Thoracic aorta (tissue), 2 donors: Measurements from ENCODE around the gene KIAA1217. TPM values are rescaled to one million over a fixed set of nuclear protein-coding genes. Genes with fewer than 3 reads are reported as not detected.

Experiments
- ATAC-seq: fragments of 150-250 bp; one replicate; pipeline ENCODE4 v1.8.0; 2017; ENCODE audit warnings: low read depth; ENCODE audit not compliant: insufficient number of reproducible peaks, low FRiP score
- DNase-seq: peaks from one replicate; pipeline ENCODE4 v3.0.0-alpha.2; 2020; ENCODE audit warnings: low spot score
- H3K27ac ChIP-seq, 2 donors: fragments of 200-600 bp; sonication (generic); 1 replicate in 1 of 2; 2 replicates in 1 of 2; pipeline ENCODE4 v1.5.1; 2016; ENCODE audit warnings: mild to moderate bottlenecking in 2 of 2, moderate library complexity in 2 of 2
- H3K27me3 ChIP-seq: fragments of 200-600 bp; sonication (generic); replicated peaks from 2 replicates; pipeline ENCODE4 v1.6.0; 2016; ENCODE audit warnings: mild to moderate bottlenecking; ENCODE audit not compliant: insufficient read depth
- H3K36me3 ChIP-seq: fragments of 200-600 bp; sonication (generic); one replicate; pipeline ENCODE4 v1.5.1; 2016
- H3K4me1 ChIP-seq, 2 donors: fragments of 200-600 bp; sonication (generic); 1 replicate in 1 of 2; 2 replicates in 1 of 2; pipeline versions ENCODE4 v1.5.1 to v1.6.0; 2016; ENCODE audit warnings: low read depth in 2 of 2, mild to moderate bottlenecking in 1 of 2; ENCODE audit not compliant: control insufficient read depth in 1 of 2
- H3K4me3 ChIP-seq: fragments of 200-600 bp; sonication (generic); 2 replicates; pipeline ENCODE4 v1.5.1; 2016; ENCODE audit warnings: mild to moderate bottlenecking
- H3K9me3 ChIP-seq: fragments of 200-600 bp; sonication (generic); 2 replicates; pipeline ENCODE4 v1.5.1; 2016
- total RNA-seq, 2 donors: library from RNA; depleted of rRNA; stranded (reverse); fragments of >200 nt; gene quantifications; one replicate each; pipeline versions ENCODE4 v1.1.0 to v1.2.3, GENCODE V29; 2016
- TF ChIP-seq, protein P1 (sequence below): fragments of 200-600 bp; sonication (generic); IDR thresholded peaks from one replicate; pipeline ENCODE4 v1.5.1; 2019; ENCODE audit warnings: antibody characterized with exemption

The KIAA1217 gene
- total RNA-seq, 2 donors from 2014 or later, result 15.2 to 15.6 TPM

GRCh38 chr10:24371396-24371795 is 162.5 kb downstream of the KIAA1217 start:
- no peaks in the 10 kb centered on the region for H3K4me1 ChIP-seq
- DNase-seq, result no peak
- no peaks in the 10 kb centered on the region for H3K36me3 ChIP-seq
- H3K4me3 ChIP-seq, result no peak overlapping the region
- H3K27me3 ChIP-seq, result no peaks in the 10 kb centered on the region
- no peaks in the 10 kb centered on the region for H3K9me3 ChIP-seq
- ATAC-seq, result no peak
- TF ChIP-seq, protein P1, sequence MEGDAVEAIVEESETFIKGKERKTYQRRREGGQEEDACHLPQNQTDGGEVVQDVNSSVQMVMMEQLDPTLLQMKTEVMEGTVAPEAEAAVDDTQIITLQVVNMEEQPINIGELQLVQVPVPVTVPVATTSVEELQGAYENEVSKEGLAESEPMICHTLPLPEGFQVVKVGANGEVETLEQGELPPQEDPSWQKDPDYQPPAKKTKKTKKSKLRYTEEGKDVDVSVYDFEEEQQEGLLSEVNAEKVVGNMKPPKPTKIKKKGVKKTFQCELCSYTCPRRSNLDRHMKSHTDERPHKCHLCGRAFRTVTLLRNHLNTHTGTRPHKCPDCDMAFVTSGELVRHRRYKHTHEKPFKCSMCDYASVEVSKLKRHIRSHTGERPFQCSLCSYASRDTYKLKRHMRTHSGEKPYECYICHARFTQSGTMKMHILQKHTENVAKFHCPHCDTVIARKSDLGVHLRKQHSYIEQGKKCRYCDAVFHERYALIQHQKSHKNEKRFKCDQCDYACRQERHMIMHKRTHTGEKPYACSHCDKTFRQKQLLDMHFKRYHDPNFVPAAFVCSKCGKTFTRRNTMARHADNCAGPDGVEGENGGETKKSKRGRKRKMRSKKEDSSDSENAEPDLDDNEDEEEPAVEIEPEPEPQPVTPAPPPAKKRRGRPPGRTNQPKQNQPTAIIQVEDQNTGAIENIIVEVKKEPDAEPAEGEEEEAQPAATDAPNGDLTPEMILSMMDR, result no peak
- no peak overlapping the region for H3K27ac ChIP-seq

DNA sequence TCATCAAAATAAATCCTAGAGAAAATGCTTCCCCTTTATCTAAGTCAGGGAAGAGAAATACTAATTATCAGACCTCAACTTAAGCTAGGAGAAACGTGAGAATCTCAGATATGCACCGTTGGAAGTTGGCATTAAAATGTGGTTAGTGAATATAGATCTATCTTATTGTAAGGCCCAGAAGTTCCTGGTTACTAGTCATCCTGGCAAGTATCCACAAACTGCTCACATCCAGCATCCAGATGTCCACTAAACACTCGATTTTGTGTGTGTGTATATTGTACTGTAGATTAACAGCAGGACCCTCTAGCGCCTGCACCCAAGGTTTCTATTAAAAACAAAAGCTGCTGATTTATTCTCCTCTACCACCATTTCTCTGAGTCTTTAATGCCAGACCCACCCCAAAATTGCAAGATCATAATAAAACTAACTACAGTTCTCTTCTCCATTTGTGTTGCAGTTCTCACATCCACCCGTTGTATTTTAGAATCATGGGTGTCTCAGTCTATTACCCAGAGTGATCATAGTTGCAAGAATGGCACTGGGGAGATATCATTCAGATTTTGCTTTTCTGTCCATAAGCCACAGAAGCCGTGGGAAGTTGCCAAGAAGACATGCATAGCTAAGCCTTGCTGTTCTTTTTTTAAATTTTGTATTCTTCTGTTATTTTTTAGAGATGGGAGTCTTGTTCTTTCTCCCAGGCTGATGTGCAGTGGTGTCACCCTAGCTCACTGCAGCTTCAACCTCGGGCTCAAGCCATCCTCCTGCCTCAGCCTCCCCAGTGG is 165.4 kb downstream of the KIAA1217 start:
- Histone ChIP-seq H3K4me3 (no peak overlapping the region), H3K27ac (no peak overlapping the region), H3K4me1 (no peaks in the 10 kb centered on the region), H3K27me3 (no peaks in the 10 kb centered on the region), H3K36me3 (no peaks in the 10 kb centered on the region), H3K9me3 (no peaks in the 10 kb centered on the region)
- no peak for ATAC-seq
- DNase-seq, result no peak
- TF ChIP-seq, protein P1, result no peak

GRCh38 chr10:24375510-24375909 is 166.6 kb downstream of the KIAA1217 start:
- H3K4me3 ChIP-seq, result no peak overlapping the region
- H3K9me3 ChIP-seq, result no peaks in the 10 kb centered on the region
- H3K27me3 ChIP-seq, result no peaks in the 10 kb centered on the region
- no peak overlapping the region for H3K27ac ChIP-seq
- DNase-seq (no peak), ATAC-seq (no peak)
- H3K4me1 ChIP-seq, result no peaks in the 10 kb centered on the region
- TF ChIP-seq, protein P1, result no peak
- no peaks in the 10 kb centered on the region for H3K36me3 ChIP-seq

DNA sequence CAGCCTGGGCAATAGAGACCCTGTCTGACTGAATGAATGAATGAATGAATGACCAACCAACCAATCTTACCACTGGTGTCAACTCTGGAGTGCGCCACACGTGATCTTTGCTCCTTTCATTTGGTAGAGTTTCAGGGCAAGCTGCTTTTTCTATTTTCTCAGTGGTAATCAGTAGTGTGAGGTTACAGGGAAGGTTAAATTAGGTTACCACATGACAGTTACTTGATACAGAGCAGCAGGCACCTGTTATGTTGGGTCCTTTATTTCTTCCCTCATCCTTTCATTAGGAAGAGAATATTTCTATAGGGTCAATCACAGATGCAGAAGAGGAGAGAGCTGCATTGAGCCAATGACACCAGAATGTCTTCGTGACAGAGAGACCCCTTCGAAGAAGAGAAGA is 167.8 kb downstream of the KIAA1217 start:
- H3K27me3 ChIP-seq, result no peaks in the 10 kb centered on the region
- TF ChIP-seq, protein P1, result no peak
- DNase-seq (no peak), ATAC-seq (no peak)
- no peak overlapping the region for H3K27ac ChIP-seq
- H3K4me1 ChIP-seq, result no peaks in the 10 kb centered on the region
- H3K4me3 ChIP-seq, result no peak overlapping the region
- H3K9me3 ChIP-seq, result no peaks in the 10 kb centered on the region
- no peaks in the 10 kb centered on the region for H3K36me3 ChIP-seq

DNA sequence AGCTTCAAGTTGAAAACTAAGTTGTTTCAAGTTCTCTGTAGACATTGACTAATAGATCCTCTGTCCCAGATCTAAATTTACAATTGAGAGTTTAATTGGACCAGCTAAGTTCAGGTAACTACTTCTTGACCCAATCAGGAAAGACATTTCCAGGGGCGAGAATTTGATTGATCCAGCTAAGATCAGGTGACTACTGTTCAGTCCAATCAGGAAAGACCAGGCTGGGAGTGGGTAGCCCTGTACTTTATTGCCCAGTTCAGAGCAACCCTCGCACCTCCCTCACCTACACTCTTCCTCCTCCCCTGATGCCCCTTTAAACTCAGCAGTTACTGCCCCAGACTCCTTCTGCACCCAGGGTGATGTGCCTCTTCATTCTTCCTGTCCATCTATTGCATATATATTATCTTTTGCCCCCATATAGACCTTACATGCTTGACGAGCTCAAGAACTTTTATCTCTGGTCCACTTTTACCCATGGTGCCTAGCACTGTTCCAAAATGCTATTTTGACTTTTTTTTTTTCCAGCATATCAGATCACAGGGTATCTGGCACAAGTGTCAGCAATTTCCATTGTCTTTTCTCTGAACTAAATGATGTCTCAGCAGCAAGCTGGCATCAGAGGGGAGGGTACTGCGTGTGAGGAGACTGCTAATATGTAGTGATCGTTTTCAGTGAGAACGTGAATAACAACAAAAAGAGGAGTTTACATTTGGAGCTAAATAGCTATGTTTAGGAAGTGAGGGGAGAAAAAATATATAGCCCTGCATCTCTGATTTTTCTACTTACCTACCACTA is 169.4 kb downstream of the KIAA1217 start:
- H3K9me3 ChIP-seq, result no peaks in the 10 kb centered on the region
- peaks cover 5% of the 10 kb centered on the region in 2 donors for H3K4me1 ChIP-seq
- H3K36me3 ChIP-seq, result no peaks in the 10 kb centered on the region
- no peak for DNase-seq
- no peak overlapping the region for H3K4me3 ChIP-seq
- no peak for ATAC-seq
- TF ChIP-seq, protein P1, result no peak
- H3K27me3 ChIP-seq, result no peaks in the 10 kb centered on the region
- no peak overlapping the region for H3K27ac ChIP-seq
